ENCODE measurements around the gene ASAP2.

Gene ASAP2

DNA sequence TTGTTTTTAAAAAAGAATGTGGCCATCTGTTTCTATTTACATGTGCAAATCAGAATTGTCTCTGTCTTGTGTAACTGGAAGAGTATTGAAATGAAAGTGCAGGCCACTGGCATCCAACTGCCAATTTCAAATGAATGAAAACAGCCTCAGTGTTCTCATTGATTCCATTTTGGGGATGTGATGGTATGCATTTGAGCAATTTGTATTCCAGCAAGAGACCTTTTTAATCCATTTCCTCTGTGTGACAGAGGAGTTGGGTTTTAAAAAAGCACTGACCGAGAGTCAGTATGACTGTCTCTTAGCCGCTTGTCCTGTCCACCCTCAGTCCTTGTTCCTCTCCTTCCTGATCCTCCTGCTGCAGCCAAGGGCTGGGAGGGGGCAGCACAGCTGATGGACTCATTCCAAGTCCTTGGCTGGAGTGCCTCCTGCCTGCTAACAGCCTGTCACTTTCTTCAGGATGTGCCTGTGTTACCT, 50.0 kb downstream of the ASAP2 start:
- H3K9ac ChIP-seq (ENCODE audit: low read length): no peak overlapping the region
- no peaks in the 10 kb centered on the region for H3K9me2 ChIP-seq (replicated peaks; ENCODE audit: insufficient read depth, low read length)
- H3K36me3 ChIP-seq (replicated peaks; ENCODE audit: insufficient read depth, low read length): no peaks in the 10 kb centered on the region
- no peaks in the 10 kb centered on the region for H3K9me3 ChIP-seq (replicated peaks; ENCODE audit: insufficient read depth, low read length)
- no peaks in the 10 kb centered on the region for H3K27me3 ChIP-seq (replicated peaks; ENCODE audit: insufficient read depth, low read length)
- H3F3A ChIP-seq (ENCODE audit: insufficient read depth, low read length): no peaks in the 10 kb centered on the region
- H3K79me2 ChIP-seq (ENCODE audit: low read length): no peaks in the 10 kb centered on the region
- no peak overlapping the region for H3K27ac ChIP-seq (ENCODE audit: low read length)
- no peak overlapping the region for H3K4me3 ChIP-seq (ENCODE audit: low read length)
- TF ChIP-seq EZH2phosphoT487 (IDR thresholded peaks at IDR 0.05; ENCODE audit: low read length): no peak
- TF ChIP-seq, protein P1, sequence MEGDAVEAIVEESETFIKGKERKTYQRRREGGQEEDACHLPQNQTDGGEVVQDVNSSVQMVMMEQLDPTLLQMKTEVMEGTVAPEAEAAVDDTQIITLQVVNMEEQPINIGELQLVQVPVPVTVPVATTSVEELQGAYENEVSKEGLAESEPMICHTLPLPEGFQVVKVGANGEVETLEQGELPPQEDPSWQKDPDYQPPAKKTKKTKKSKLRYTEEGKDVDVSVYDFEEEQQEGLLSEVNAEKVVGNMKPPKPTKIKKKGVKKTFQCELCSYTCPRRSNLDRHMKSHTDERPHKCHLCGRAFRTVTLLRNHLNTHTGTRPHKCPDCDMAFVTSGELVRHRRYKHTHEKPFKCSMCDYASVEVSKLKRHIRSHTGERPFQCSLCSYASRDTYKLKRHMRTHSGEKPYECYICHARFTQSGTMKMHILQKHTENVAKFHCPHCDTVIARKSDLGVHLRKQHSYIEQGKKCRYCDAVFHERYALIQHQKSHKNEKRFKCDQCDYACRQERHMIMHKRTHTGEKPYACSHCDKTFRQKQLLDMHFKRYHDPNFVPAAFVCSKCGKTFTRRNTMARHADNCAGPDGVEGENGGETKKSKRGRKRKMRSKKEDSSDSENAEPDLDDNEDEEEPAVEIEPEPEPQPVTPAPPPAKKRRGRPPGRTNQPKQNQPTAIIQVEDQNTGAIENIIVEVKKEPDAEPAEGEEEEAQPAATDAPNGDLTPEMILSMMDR (IDR thresholded peaks at IDR 0.05; ENCODE audit: low read length): no peak
- no peak for DNase-seq
- H2AFZ ChIP-seq (ENCODE audit: low read length): no peak overlapping the region
- H3K4me1 ChIP-seq (ENCODE audit: low read length): no peaks in the 10 kb centered on the region
- no peaks in the 10 kb centered on the region for H4K20me1 ChIP-seq (ENCODE audit: insufficient read depth, low read length)
- no peak overlapping the region for H3K4me2 ChIP-seq (ENCODE audit: low read depth, low read length)

DNA sequence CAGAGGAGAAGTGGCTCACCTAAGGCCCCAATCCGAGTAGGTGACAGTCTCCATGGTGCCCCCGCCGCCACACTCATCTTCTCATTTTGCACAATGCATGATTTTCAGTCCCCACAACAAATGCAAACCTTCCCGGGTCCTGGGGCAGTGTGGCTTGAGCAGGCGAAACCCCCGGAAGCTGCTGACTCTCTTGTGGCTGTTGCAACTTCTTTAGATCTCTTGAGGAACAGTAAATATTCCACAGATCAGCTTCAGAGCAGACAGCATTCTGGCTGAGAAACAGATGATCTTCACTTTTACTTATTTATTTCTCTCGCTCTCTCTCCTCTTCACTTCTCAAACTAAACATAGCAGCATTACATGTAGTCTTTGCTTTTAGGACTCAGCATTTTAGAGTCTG, 51.9 kb downstream of the ASAP2 start:
- TF ChIP-seq EZH2 (optimal IDR thresholded peaks at IDR 0.05; ENCODE audit: low read depth, low read length) (no peak), EZH2phosphoT487 (IDR thresholded peaks at IDR 0.05; ENCODE audit: low read length) (no peak)
- TF ChIP-seq, protein P1 (IDR thresholded peaks at IDR 0.05; ENCODE audit: low read length): no peak
- H3K9ac ChIP-seq (ENCODE audit: low read length): no peak overlapping the region
- no peak overlapping the region for H3K4me2 ChIP-seq (ENCODE audit: low read depth, low read length)
- H2AFZ ChIP-seq (ENCODE audit: low read length): no peak overlapping the region
- no peaks in the 10 kb centered on the region for H3K27me3 ChIP-seq (replicated peaks; ENCODE audit: insufficient read depth, low read length)
- no peaks in the 10 kb centered on the region for H3F3A ChIP-seq (ENCODE audit: insufficient read depth, low read length)
- no peaks in the 10 kb centered on the region for H3K79me2 ChIP-seq (ENCODE audit: low read length)
- H3K9me2 ChIP-seq (replicated peaks; ENCODE audit: insufficient read depth, low read length): no peaks in the 10 kb centered on the region
- no peak overlapping the region for H3K4me3 ChIP-seq (ENCODE audit: low read length)
- no peaks in the 10 kb centered on the region for H3K36me3 ChIP-seq (replicated peaks; ENCODE audit: insufficient read depth, low read length)
- DNase-seq: no peak
- no peaks in the 10 kb centered on the region for H4K20me1 ChIP-seq (ENCODE audit: insufficient read depth, low read length)
- H3K27ac ChIP-seq (ENCODE audit: low read length): no peak overlapping the region
- no peaks in the 10 kb centered on the region for H3K4me1 ChIP-seq (ENCODE audit: low read length)
- H3K9me3 ChIP-seq (replicated peaks; ENCODE audit: insufficient read depth, low read length): no peaks in the 10 kb centered on the region

DNA sequence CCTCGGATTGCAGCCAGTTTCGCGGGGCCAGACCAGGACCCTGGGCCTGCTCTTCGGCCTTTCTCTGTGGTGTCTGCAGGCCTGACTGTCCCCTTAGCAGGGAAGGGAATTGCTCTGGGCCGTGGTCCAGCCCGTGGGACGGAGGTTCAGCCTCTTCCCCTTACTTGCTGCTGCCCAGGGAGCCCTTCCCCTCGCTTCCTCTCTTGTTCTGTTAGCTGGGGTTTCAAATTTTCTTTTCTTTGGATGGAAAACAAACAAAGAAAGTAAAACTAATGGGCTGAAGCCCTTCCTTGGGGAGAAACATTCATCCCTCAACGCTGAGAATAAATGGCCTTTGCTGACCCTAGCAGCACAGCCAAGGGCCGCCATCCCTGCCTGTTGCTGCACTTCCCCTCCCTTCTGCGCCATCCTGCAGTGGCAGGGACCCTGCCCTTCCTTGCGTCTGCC, 52.4 kb downstream of the ASAP2 start:
- Histone ChIP-seq H2AFZ (ENCODE audit: low read length) (no peak overlapping the region), H3K27ac (ENCODE audit: low read length) (no peak overlapping the region), H3K9me3 (replicated peaks; ENCODE audit: insufficient read depth, low read length) (no peaks in the 10 kb centered on the region), H3K9me2 (replicated peaks; ENCODE audit: insufficient read depth, low read length) (no peaks in the 10 kb centered on the region), H3K36me3 (replicated peaks; ENCODE audit: insufficient read depth, low read length) (no peaks in the 10 kb centered on the region), H3K4me1 (ENCODE audit: low read length) (no peaks in the 10 kb centered on the region), H3K9ac (ENCODE audit: low read length) (no peak overlapping the region), H3K4me2 (ENCODE audit: low read depth, low read length) (no peak overlapping the region), H3F3A (ENCODE audit: insufficient read depth, low read length) (no peaks in the 10 kb centered on the region), H3K4me3 (ENCODE audit: low read length) (no peak overlapping the region), H3K27me3 (replicated peaks; ENCODE audit: insufficient read depth, low read length) (no peaks in the 10 kb centered on the region), H3K79me2 (ENCODE audit: low read length) (no peaks in the 10 kb centered on the region), H4K20me1 (ENCODE audit: insufficient read depth, low read length) (no peaks in the 10 kb centered on the region)
- DNase-seq: no peak
- TF ChIP-seq, protein P1 (IDR thresholded peaks at IDR 0.05; ENCODE audit: low read length): no peak
- no peak for TF ChIP-seq EZH2phosphoT487 (IDR thresholded peaks at IDR 0.05; ENCODE audit: low read length)
- no peak for TF ChIP-seq EZH2 (optimal IDR thresholded peaks at IDR 0.05; ENCODE audit: low read depth, low read length)
